Measurements from ENCODE around the gene ITGA1. TPM values are rescaled to one million over a fixed set of nuclear protein-coding genes. Genes with fewer than 3 reads are reported as not detected.
A peak's percentile ranks its signal among the peaks of the same experiment; 100 is the strongest.

Gene ITGA1
- total and polyA plus RNA-seq, 2 of the 8 experiments (the other 6 are each of a cell fraction or from before 2014, with no cell fraction given), result 2.3 to 9.0 TPM

- H3K14ac ChIP-seq (ENCODE audit: insufficient read length), result no peak overlapping the region
- ChIA-PET POLR2A (ENCODE audit: partially characterized antibody) (no interaction called here), CTCF (ENCODE audit: partially characterized antibody) (interaction anchor here (0.7 to 2.0 kb wide), 9 partner anchors 10 to 250 kb away, joined by 3 to 12 read pairs (median 4); no protein-coding TSS in a partner anchor)
- H3K27me3 ChIP-seq (replicated peaks in 1 of 4; ENCODE audit: control insufficient read depth in 3 of 4, extremely low read depth in 1 of 4, insufficient read depth in 3 of 4, low read length in 3 of 4), result no peaks in the 10 kb centered on the region
- H3K36me3 ChIP-seq (ENCODE audit: control insufficient read depth in 2 of 4, insufficient read depth in 4 of 4, low read length in 3 of 4), result no peaks in the 10 kb centered on the region
- H3K4me3 ChIP-seq (ENCODE audit: extremely low read depth in 1 of 4, insufficient read depth in 2 of 4, low read depth in 3 of 4, low read length in 4 of 4), result no peak overlapping the region
- no peaks in the 10 kb centered on the region for H3K4me1 ChIP-seq (replicated peaks in 1 of 4; ENCODE audit: control insufficient read depth in 3 of 4, insufficient read depth in 4 of 4, low read length in 3 of 4)
- H3K23me2 ChIP-seq (ENCODE audit: low read depth, low read length), result no peaks in the 10 kb centered on the region
- FAIRE-seq, result no peak
- H2BK120ac ChIP-seq (replicated peaks; ENCODE audit: low read depth, low read length), result no peak overlapping the region
- no peak overlapping the region for H2BK5ac ChIP-seq (ENCODE audit: low read depth, low read length)
- no peak overlapping the region for H3K27ac ChIP-seq (ENCODE audit: low read depth, low read length)
- H3K4me2 ChIP-seq (ENCODE audit: insufficient read depth in 1 of 2, low read depth in 2 of 2, low read length in 2 of 2), result no peak overlapping the region
- no peak overlapping the region for H2BK15ac ChIP-seq (ENCODE audit: low read length)
- no peak overlapping the region for H3K9ac ChIP-seq (replicated peaks in 1 of 4; ENCODE audit: extremely low read depth in 1 of 4, low read depth in 3 of 4, low read length in 3 of 4)
- H3K79me1 ChIP-seq (ENCODE audit: low read depth, low read length), result no peaks in the 10 kb centered on the region
- no peak overlapping the region for H2AK5ac ChIP-seq (ENCODE audit: low read depth, low read length)
- H4K8ac ChIP-seq (ENCODE audit: extremely low read depth, insufficient read depth, low read length), result no peak overlapping the region
- TF ChIP-seq CTCF (IDR thresholded peaks at IDR 0.05; ENCODE audit: control extremely low read depth in 1 of 3, insufficient read depth in 1 of 3, low read depth in 1 of 3, low read length in 3 of 3) (peak in 1 of 3 experiments; percentile 4; a peak in 2 of 4 replicates), EGR1 (IDR thresholded peaks at IDR 0.05; ENCODE audit: borderline replicate concordance, low read depth, low read length) (no peak)
- no peak overlapping the region for H3K4ac ChIP-seq (replicated peaks; ENCODE audit: insufficient read length, low read depth, low read length)
- H4K5ac ChIP-seq (ENCODE audit: insufficient read length, low read depth, low read length), result no peak overlapping the region
- no peak overlapping the region for H2AFZ ChIP-seq (ENCODE audit: low read length)
- H2BK12ac ChIP-seq (ENCODE audit: low read depth, low read length), result no peak overlapping the region
- no peaks in the 10 kb centered on the region for H3K79me2 ChIP-seq (ENCODE audit: control insufficient read depth in 1 of 2, insufficient read depth in 2 of 2, low read length in 2 of 2)
- no peak overlapping the region for H3K18ac ChIP-seq (ENCODE audit: extremely low read depth, low read length)
- no peak overlapping the region for H3K23ac ChIP-seq (ENCODE audit: insufficient read length)
- H3K9me3 ChIP-seq (ENCODE audit: insufficient read depth in 2 of 2, low read depth in 1 of 2, low read length in 1 of 2), result no peaks in the 10 kb centered on the region
- H4K91ac ChIP-seq (replicated peaks; ENCODE audit: insufficient read length, low read length), result no peak overlapping the region
- no peak overlapping the region for H3K56ac ChIP-seq (replicated peaks; ENCODE audit: insufficient read length, low read depth, low read length)
- H4K20me1 ChIP-seq (replicated peaks in 1 of 2; ENCODE audit: control insufficient read depth in 1 of 2, insufficient read depth in 2 of 2, low read length in 2 of 2), result no peaks in the 10 kb centered on the region
- DNase-seq (ENCODE audit: low read depth in 1 of 2, low spot score in 2 of 2), result no peak
- WGBS, 2 experiments (ENCODE audit: extremely low coverage in 1 of 2, insufficient coverage in 1 of 2, insufficient read length in 1 of 2, insufficient replicate concordance in 2 of 2, low coverage in 1 of 2, low lambda C conversion rate in 2 of 2, missing lambda C conversion rate in 1 of 2), result 88% methylated on average over 2 of the region's 2 CpGs; no CpG with 5 or more reads in 1 of the 2 experiments
- H2BK20ac ChIP-seq (ENCODE audit: low read length), result no peak overlapping the region
Measured at GRCh38 chr5:52943285-52943684, 155.6 kb downstream of the ITGA1 start.
